Lower leg skin (tissue), 3 donors: ENCODE data around the gene ARL5C.

Experiments
- CTCF ChIP-seq, 3 donors: fragments of 450-650 bp; IDR thresholded peaks; one replicate each; pipeline ENCODE4 v1.5.1; 2016; ENCODE audit warnings: antibody characterized with exemption in 3 of 3, mild to moderate bottlenecking in 3 of 3, moderate library complexity in 2 of 3
- POLR2A ChIP-seq, 2 donors: fragments of 450-650 bp; IDR thresholded peaks; one replicate each; pipeline ENCODE4 v1.6.1; 2016 to 2017; ENCODE audit warnings: antibody characterized with exemption in 2 of 2, mild to moderate bottlenecking in 1 of 2, moderate library complexity in 1 of 2

DNA sequence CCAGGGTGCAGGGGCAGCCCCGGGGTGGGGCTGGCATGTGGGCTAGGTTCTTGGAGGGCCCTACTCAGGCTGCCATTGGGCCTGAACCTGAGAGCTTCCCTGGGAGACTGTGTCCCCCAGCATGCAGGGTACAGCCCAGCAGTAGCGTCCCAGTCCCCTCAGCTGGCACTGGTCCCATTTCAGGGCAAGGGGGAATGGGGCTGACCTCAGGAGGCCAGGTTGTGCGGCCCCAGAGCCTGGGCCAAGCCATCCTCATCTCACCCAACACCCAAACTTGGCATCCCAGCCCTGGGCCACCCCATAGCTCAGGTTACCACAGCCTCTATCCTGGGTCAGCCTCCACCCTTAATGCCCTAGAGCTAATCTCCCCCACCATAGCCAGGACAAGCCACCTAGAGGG, 20.8 kb downstream of the ARL5C start:
- TF ChIP-seq POLR2A (IDR thresholded peaks at IDR 0.05) (no peak), CTCF (IDR thresholded peaks at IDR 0.05) (no peak)
